Stomach smooth muscle (tissue), 2 donors: ENCODE measurements around the gene CIDEA.
A peak's percentile ranks its signal among the peaks of the same experiment; 100 is the strongest.

ENCODE experiments used
- H3K27ac ChIP-seq: one replicate; pipeline ENCODE4 v1.7.0; 2013; ENCODE audit warnings: mild to moderate bottlenecking, low read length, inconsistent platforms
- H3K27me3 ChIP-seq, 2 donors: one replicate each; pipeline ENCODE4 v1.7.0; 2013; ENCODE audit warnings: low read length in 2 of 2; ENCODE audit not compliant: insufficient read depth in 2 of 2, control insufficient read depth in 1 of 2
- H3K36me3 ChIP-seq, 2 donors: one replicate each; pipeline ENCODE4 v1.7.0; 2013; ENCODE audit warnings: low read length in 2 of 2; ENCODE audit not compliant: control insufficient read depth in 2 of 2, insufficient read depth in 2 of 2
- H3K4me1 ChIP-seq: one replicate; pipeline ENCODE4 v1.7.0; 2013; ENCODE audit warnings: low read length; ENCODE audit not compliant: control insufficient read depth, insufficient read depth
- H3K4me3 ChIP-seq, 2 donors: one replicate each; pipeline ENCODE4 v1.7.0; 2013; ENCODE audit warnings: low read length in 2 of 2
- H3K9ac ChIP-seq, 2 donors: one replicate each; pipeline ENCODE4 v1.7.0; 2013; ENCODE audit warnings: low read length in 2 of 2, mild to moderate bottlenecking in 1 of 2
- H3K9me3 ChIP-seq, 2 donors: one replicate each; pipeline ENCODE4 v1.7.0; 2013; ENCODE audit warnings: low read length in 2 of 2; ENCODE audit not compliant: control insufficient read depth in 2 of 2
- donor health status: healthy.
- donor health status: Pancreatic carcinoma.

The CIDEA gene

GRCh38 chr18:12309683-12310198 is 55.6 kb downstream of the CIDEA start:
- Histone ChIP-seq H3K36me3 (peaks cover 22 to 29% of the 10 kb centered on the region in 2 donors), H3K27ac (peak overlapping the region; percentile 96), H3K4me3 (peak overlapping the region; percentile 90 to 99), H3K27me3 (no peaks in the 10 kb centered on the region), H3K9me3 (peaks cover 0 to 6% of the 10 kb centered on the region in 2 donors), H3K9ac (peak overlapping the region; percentile 89 to 95), H3K4me1 (peaks cover 49% of the 10 kb centered on the region)

GRCh38 chr18:12310762-12311161 is 56.6 kb downstream of the CIDEA start:
- Histone ChIP-seq H3K27ac (peak overlapping the region; percentile 58), H3K27me3 (no peaks in the 10 kb centered on the region), H3K4me3 (peak overlapping the region; percentile 35 to 47), H3K36me3 (peaks cover 23 to 29% of the 10 kb centered on the region in 2 donors), H3K9ac (peak overlapping the region in 1 of 2 donors; percentile 9), H3K9me3 (peaks cover 0 to 6% of the 10 kb centered on the region in 2 donors), H3K4me1 (peaks cover 48% of the 10 kb centered on the region)

DNA sequence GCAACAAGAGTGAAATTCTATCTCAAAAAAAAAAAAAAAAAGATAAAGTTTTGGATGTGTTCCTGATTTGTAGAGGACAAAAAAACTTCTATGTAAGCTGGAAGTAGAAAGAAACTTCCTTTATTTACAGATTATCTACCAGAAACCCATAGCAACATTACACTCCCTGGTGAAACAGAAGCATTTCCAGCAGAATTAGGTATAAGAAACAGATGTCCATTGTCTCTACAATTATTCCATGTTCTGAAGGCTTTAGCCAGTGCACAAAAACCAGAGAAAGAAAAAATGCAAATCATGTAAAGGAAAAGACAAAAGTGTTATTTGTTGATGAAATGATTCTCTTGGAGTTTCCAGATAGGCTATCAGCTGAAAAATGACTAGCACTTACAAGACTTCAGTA is 58.8 kb downstream of the CIDEA start:
- peaks cover 28 to 29% of the 10 kb centered on the region in 2 donors for H3K36me3 ChIP-seq
- peaks cover 46% of the 10 kb centered on the region for H3K4me1 ChIP-seq
- no peak overlapping the region for H3K9ac ChIP-seq
- H3K27ac ChIP-seq: peak overlapping the region; percentile 93
- H3K4me3 ChIP-seq: no peak overlapping the region
- no peaks in the 10 kb centered on the region for H3K27me3 ChIP-seq
- H3K9me3 ChIP-seq: peaks cover 0 to 6% of the 10 kb centered on the region in 2 donors

DNA sequence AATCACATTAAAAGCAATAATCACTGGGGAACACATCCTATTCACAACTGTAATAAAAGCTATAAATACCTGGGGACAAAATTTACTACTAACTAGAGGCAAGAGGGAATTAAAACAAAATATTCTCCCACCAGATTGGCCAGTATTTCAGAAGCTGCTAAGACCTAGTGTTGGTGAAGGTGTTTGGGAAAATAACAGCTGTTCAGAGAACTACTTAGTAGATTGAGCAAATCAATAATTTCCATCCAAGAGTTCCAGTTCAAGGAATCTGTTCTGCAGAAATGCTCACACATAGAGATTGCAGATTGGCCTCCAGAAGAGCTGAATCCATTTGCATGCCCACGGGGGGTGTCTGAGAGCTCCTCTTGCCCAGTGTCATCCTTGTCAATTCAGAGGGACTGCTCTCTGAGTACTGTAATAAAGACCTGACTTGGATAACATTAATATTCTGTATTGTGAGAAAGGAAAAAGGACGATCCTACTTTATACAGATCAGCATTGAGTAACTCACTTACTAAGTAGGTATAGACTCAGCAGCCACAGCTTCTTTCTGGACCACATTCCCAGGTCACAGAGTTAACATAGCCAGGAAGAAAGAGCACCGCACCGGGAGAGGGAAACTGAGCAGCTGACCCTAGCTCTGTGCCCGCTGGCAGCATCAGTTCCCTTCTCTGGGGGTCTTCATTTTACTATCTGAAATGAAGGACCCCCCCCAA is 59.5 kb downstream of the CIDEA start:
- Histone ChIP-seq H3K27ac (peak overlapping the region; percentile 93), H3K9ac (peak overlapping the region; percentile 3 to 47), H3K4me1 (peaks cover 53% of the 10 kb centered on the region), H3K36me3 (peaks cover 28 to 29% of the 10 kb centered on the region in 2 donors), H3K27me3 (no peaks in the 10 kb centered on the region), H3K4me3 (peak overlapping the region in 1 of 2 donors; percentile 17), H3K9me3 (peaks cover 0 to 6% of the 10 kb centered on the region in 2 donors)

DNA sequence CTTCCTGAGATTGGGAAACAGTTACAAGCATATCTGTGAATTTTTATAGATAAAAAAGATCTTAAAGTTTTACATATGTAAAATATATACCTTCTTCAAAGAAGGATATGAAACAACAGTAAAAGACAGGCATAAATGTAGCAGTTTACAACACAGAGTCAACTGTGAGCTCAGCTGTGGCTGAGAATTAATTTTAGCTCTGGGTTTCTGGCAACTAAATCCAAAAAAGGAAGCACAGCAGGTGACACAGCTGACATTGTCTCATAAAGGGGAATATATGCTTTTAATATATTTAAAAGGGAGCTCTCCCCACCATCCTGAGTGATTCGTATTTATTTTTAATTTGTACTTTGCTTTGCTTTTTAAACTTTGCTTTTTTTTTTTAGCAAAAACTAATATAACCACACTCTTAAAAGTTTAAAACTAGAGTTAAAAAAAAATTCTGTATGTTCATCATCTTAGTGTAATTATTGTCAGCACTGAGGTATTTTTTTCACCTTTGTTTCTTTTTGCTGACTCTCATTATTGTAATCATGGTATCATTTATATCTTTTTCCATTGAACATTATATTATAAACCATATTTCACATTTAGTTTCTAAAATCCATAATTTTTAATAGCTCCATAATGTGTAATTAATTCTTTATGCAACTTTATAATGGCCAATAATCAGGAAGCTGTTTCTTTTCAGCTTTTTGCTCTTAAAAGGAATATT is 60.6 kb downstream of the CIDEA start:
- peak overlapping the region; percentile 3 to 47 for H3K9ac ChIP-seq
- H3K27ac ChIP-seq: peak overlapping the region; percentile 93
- peaks cover 25 to 28% of the 10 kb centered on the region in 2 donors for H3K36me3 ChIP-seq
- no peaks in the 10 kb centered on the region for H3K27me3 ChIP-seq
- H3K9me3 ChIP-seq: peaks cover 0 to 6% of the 10 kb centered on the region in 2 donors
- H3K4me3 ChIP-seq: peak overlapping the region in 1 of 2 donors; percentile 17
- peaks cover 51% of the 10 kb centered on the region for H3K4me1 ChIP-seq

DNA sequence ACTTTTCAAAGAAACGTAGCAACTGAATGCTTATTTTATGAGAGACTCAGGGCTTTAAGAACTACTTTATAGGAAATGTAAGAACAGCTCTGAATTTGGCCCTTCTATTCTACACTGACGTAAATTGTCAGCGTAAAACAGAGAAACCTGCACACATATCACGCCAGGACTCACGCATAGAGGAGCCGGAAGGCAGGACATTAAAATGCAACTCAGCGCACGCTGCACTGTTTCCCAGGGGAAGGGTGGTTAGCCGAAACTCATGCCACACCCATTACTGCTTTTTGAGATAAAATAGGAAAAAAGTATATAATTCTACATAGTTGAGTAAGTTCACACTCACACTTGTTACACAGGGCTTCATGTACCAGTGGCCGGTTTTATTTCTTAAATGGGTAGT is 61.3 kb downstream of the CIDEA start:
- peaks cover 46% of the 10 kb centered on the region for H3K4me1 ChIP-seq

GRCh38 chr18:12315911-12316310 is 61.8 kb downstream of the CIDEA start:
- Histone ChIP-seq H3K4me1 (peaks cover 42% of the 10 kb centered on the region), H3K27me3 (no peaks in the 10 kb centered on the region), H3K9me3 (peaks cover 0 to 6% of the 10 kb centered on the region in 2 donors), H3K4me3 (peak overlapping the region; percentile 18 to 36), H3K36me3 (peaks cover 22 to 25% of the 10 kb centered on the region in 2 donors), H3K27ac (peak overlapping the region; percentile 93), H3K9ac (no peak overlapping the region)

More for the DNA sequence above, 61.3 kb downstream of the CIDEA start:
- H3K9me3 ChIP-seq: peaks cover 0 to 6% of the 10 kb centered on the region in 2 donors
- H3K27ac ChIP-seq: peak overlapping the region; percentile 93
- H3K36me3 ChIP-seq: peaks cover 24 to 25% of the 10 kb centered on the region in 2 donors
- H3K9ac ChIP-seq: peak overlapping the region in 1 of 2 donors; percentile 30
- no peaks in the 10 kb centered on the region for H3K27me3 ChIP-seq
- H3K4me3 ChIP-seq: peak overlapping the region; percentile 18 to 36

- Histone ChIP-seq H3K4me3 (peak overlapping the region in 1 of 2 donors; percentile 44), H3K9me3 (no peaks in the 10 kb centered on the region), H3K4me1 (peaks cover 45% of the 10 kb centered on the region), H3K9ac (peak overlapping the region in 1 of 2 donors; percentile 55), H3K27me3 (no peaks in the 10 kb centered on the region), H3K27ac (peak overlapping the region; percentile 93), H3K36me3 (peaks cover 19 to 20% of the 10 kb centered on the region in 2 donors)
Measured at GRCh38 chr18:12317664-12318333, 63.6 kb downstream of the CIDEA start.

GRCh38 chr18:12318334-12318697 is 64.2 kb downstream of the CIDEA start:
- H3K9me3 ChIP-seq: no peaks in the 10 kb centered on the region
- H3K36me3 ChIP-seq: peaks cover 16 to 17% of the 10 kb centered on the region in 2 donors
- H3K4me3 ChIP-seq: peak overlapping the region in 1 of 2 donors; percentile 44
- no peaks in the 10 kb centered on the region for H3K27me3 ChIP-seq
- H3K9ac ChIP-seq: peak overlapping the region in 1 of 2 donors; percentile 55
- peaks cover 45% of the 10 kb centered on the region for H3K4me1 ChIP-seq
- peak overlapping the region; percentile 93 for H3K27ac ChIP-seq

DNA sequence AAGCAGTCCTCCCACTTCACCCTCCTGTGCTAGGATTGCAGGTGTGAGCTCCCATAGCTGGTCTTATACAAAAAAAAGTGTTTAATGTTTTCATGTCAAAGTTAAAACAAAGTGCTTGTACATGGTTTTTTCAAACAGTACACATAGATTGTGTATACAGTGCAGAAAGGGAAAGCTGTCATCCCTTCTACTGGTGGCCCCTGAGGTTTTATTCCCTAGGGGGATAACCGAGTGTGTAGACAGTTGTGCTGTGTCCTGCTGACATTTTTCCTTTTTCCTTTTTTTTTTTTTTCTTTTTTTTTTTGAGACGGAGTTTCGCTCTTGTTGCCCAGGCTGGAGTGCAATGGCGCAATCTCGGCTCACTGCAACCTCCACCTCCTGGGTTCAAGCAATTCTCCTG is 64.7 kb downstream of the CIDEA start:
- Histone ChIP-seq H3K4me1 (peaks cover 42% of the 10 kb centered on the region), H3K9me3 (no peaks in the 10 kb centered on the region), H3K36me3 (peaks cover 10 to 11% of the 10 kb centered on the region in 2 donors), H3K4me3 (peak overlapping the region in 1 of 2 donors; percentile 44), H3K9ac (no peak overlapping the region), H3K27ac (peak overlapping the region; percentile 93), H3K27me3 (no peaks in the 10 kb centered on the region)
